HCT116 (cell line): ENCODE results near the gene NUDT8.

Source experiments
- CTCF ChIP-seq, 3 experiments: fragments of 200-600 bp in 1 of 3; sonication (generic) in 1 of 3; IDR thresholded peaks in 2 of 3; conservative IDR thresholded peaks in 1 of 3; 2 replicates each; pipeline ENCODE4 v1.5.1; 2012 to 2017; ENCODE audit warnings: low read depth in 2 of 3, low read length in 2 of 3, antibody characterized with exemption in 1 of 3, borderline replicate concordance in 1 of 3, control low read depth in 1 of 3, mild to moderate bottlenecking in 1 of 3, mixed read lengths in 1 of 3, mixed run types in 1 of 3, moderate library complexity in 1 of 3; ENCODE audit not compliant: insufficient read depth in 1 of 3
- EZH2 ChIP-seq: fragments of 200-600 bp; sonication (generic); IDR thresholded peaks from 2 replicates; pipeline ENCODE4 v1.6.1; 2017; ENCODE audit warnings: antibody characterized with exemption, mixed run types
- EZH2phosphoT487 ChIP-seq: fragments of 200-600 bp; IDR thresholded peaks from 2 replicates; pipeline ENCODE4 v1.6.1; 2018; ENCODE audit warnings: antibody characterized with exemption, borderline replicate concordance
- FOSL1 ChIP-seq: IDR thresholded peaks from 2 replicates; pipeline ENCODE4 v1.6.1; 2012; ENCODE audit warnings: low read depth
- POLR2A ChIP-seq: IDR thresholded peaks from 2 replicates; pipeline ENCODE4 v1.7.0; 2011; ENCODE audit warnings: borderline replicate concordance; ENCODE audit not compliant: insufficient read depth, insufficient read length; ENCODE audit errors: extremely low read depth
- ZBTB33 ChIP-seq: IDR thresholded peaks from 2 replicates; pipeline ENCODE4 v1.6.1; 2011; ENCODE audit warnings: mild to moderate bottlenecking, low read length, moderate library complexity; ENCODE audit not compliant: insufficient replicate concordance; ENCODE audit errors: extremely low read depth

GRCh38 chr11:67639438-67639859 is 9.7 kb upstream of the NUDT8 start, which contains the start of gene TBX10:
- TF ChIP-seq ZBTB33 (no peak), POLR2A (no peak), CTCF (IDR thresholded peaks at IDR 0.05 in 2 of 3, conservative IDR thresholded peaks at IDR 0.05 in 1 of 3; ENCODE audit: borderline replicate concordance in 1 of 3, insufficient read depth in 1 of 3, low read depth in 2 of 3, low read length in 2 of 3) (no peak), EZH2phosphoT487 (no peak), FOSL1 (no peak), EZH2 (no peak)
